ENCODE data around the gene DUT.

The DUT gene

GRCh38 chr15:48340111-48340510 is 8.9 kb downstream of the DUT start:
- H3K27me3 Mint-ChIP-seq (ENCODE audit: low read depth): no peaks in the 10 kb centered on the region
- H3K27ac Mint-ChIP-seq: no peak overlapping the region
- peaks cover 26% of the 10 kb centered on the region for H3K36me3 Mint-ChIP-seq (ENCODE audit: low read depth)
- H3K4me3 Mint-ChIP-seq: no peak overlapping the region
- no peaks in the 10 kb centered on the region for H3K9me3 Mint-ChIP-seq
- peaks cover 11% of the 10 kb centered on the region for H3K4me1 Mint-ChIP-seq (ENCODE audit: low read depth)

GRCh38 chr15:48343865-48344264 is 12.6 kb downstream of the DUT start:
- no peak overlapping the region for H3K4me3 Mint-ChIP-seq
- H3K27ac Mint-ChIP-seq: no peak overlapping the region
- peaks cover 16% of the 10 kb centered on the region for H3K36me3 Mint-ChIP-seq (ENCODE audit: low read depth)
- H3K4me1 Mint-ChIP-seq (ENCODE audit: low read depth): peaks cover 3% of the 10 kb centered on the region
- H3K9me3 Mint-ChIP-seq: no peaks in the 10 kb centered on the region
- no peaks in the 10 kb centered on the region for H3K27me3 Mint-ChIP-seq (ENCODE audit: low read depth)

- Mint-ChIP-seq H3K4me1 (ENCODE audit: low read depth) (no peaks in the 10 kb centered on the region), H3K27ac (no peak overlapping the region), H3K9me3 (no peaks in the 10 kb centered on the region), H3K36me3 (ENCODE audit: low read depth) (peaks cover 8% of the 10 kb centered on the region), H3K4me3 (no peak overlapping the region), H3K27me3 (ENCODE audit: low read depth) (no peaks in the 10 kb centered on the region)
These were observed 14.3 kb downstream of the DUT start for GRCh38 chr15:48345516-48345915.

GRCh38 chr15:48352474-48353072 is 21.3 kb downstream of the DUT start:
- no peaks in the 10 kb centered on the region for H3K4me1 Mint-ChIP-seq (ENCODE audit: low read depth)
- H3K36me3 Mint-ChIP-seq (ENCODE audit: low read depth): peaks cover 1% of the 10 kb centered on the region
- H3K9me3 Mint-ChIP-seq: no peaks in the 10 kb centered on the region
- no peak overlapping the region for H3K27ac Mint-ChIP-seq
- H3K27me3 Mint-ChIP-seq (ENCODE audit: low read depth): no peaks in the 10 kb centered on the region
- no peak overlapping the region for H3K4me3 Mint-ChIP-seq

- H3K27ac Mint-ChIP-seq: no peak overlapping the region
- H3K4me1 Mint-ChIP-seq (ENCODE audit: low read depth): peaks cover 4% of the 10 kb centered on the region
- peaks cover 1% of the 10 kb centered on the region for H3K36me3 Mint-ChIP-seq (ENCODE audit: low read depth)
- no peaks in the 10 kb centered on the region for H3K27me3 Mint-ChIP-seq (ENCODE audit: low read depth)
- no peak overlapping the region for H3K4me3 Mint-ChIP-seq
- no peaks in the 10 kb centered on the region for H3K9me3 Mint-ChIP-seq
These were observed 23.6 kb downstream of the DUT start for GRCh38 chr15:48354694-48355303.

- Mint-ChIP-seq H3K36me3 (ENCODE audit: low read depth) (peaks cover 1% of the 10 kb centered on the region), H3K4me1 (ENCODE audit: low read depth) (peaks cover 4% of the 10 kb centered on the region), H3K4me3 (no peak overlapping the region), H3K9me3 (no peaks in the 10 kb centered on the region), H3K27ac (no peak overlapping the region), H3K27me3 (ENCODE audit: low read depth) (no peaks in the 10 kb centered on the region)
These were observed 24.1 kb downstream of the DUT start for GRCh38 chr15:48355377-48355776.

- Mint-ChIP-seq H3K27me3 (ENCODE audit: low read depth) (peaks cover 3% of the 10 kb centered on the region), H3K9me3 (no peaks in the 10 kb centered on the region), H3K36me3 (ENCODE audit: low read depth) (no peaks in the 10 kb centered on the region), H3K4me3 (no peak overlapping the region), H3K27ac (no peak overlapping the region), H3K4me1 (ENCODE audit: low read depth) (peaks cover 4% of the 10 kb centered on the region)
These were observed 27.3 kb downstream of the DUT start for GRCh38 chr15:48358229-48359152.

- Mint-ChIP-seq H3K27ac (no peak overlapping the region), H3K9me3 (no peaks in the 10 kb centered on the region), H3K4me3 (no peak overlapping the region)
These were observed 29.6 kb downstream of the DUT start for GRCh38 chr15:48360841-48361240.

GRCh38 chr15:48361685-48362084 is 30.5 kb downstream of the DUT start:
- no peaks in the 10 kb centered on the region for H3K9me3 Mint-ChIP-seq
- H3K27ac Mint-ChIP-seq: no peak overlapping the region
- no peak overlapping the region for H3K4me3 Mint-ChIP-seq
- H3K27me3 Mint-ChIP-seq (ENCODE audit: low read depth): peaks cover 16% of the 10 kb centered on the region
- H3K36me3 Mint-ChIP-seq (ENCODE audit: low read depth): no peaks in the 10 kb centered on the region
- H3K4me1 Mint-ChIP-seq (ENCODE audit: low read depth): peaks cover 4% of the 10 kb centered on the region

More at GRCh38 chr15:48360841-48361240, 29.6 kb downstream of the DUT start:
- Mint-ChIP-seq H3K36me3 (ENCODE audit: low read depth) (no peaks in the 10 kb centered on the region), H3K4me1 (ENCODE audit: low read depth) (peaks cover 4% of the 10 kb centered on the region), H3K27me3 (ENCODE audit: low read depth) (peaks cover 8% of the 10 kb centered on the region)

GRCh38 chr15:48363474-48363873 is 32.2 kb downstream of the DUT start:
- Mint-ChIP-seq H3K27ac (no peak overlapping the region), H3K4me1 (ENCODE audit: low read depth) (peaks cover 4% of the 10 kb centered on the region), H3K4me3 (no peak overlapping the region), H3K9me3 (no peaks in the 10 kb centered on the region), H3K27me3 (ENCODE audit: low read depth) (peaks cover 19% of the 10 kb centered on the region), H3K36me3 (ENCODE audit: low read depth) (no peaks in the 10 kb centered on the region)

- no peak overlapping the region for H3K4me3 Mint-ChIP-seq
- no peaks in the 10 kb centered on the region for H3K9me3 Mint-ChIP-seq
- H3K27ac Mint-ChIP-seq: no peak overlapping the region
These were observed 34.3 kb downstream of the DUT start for GRCh38 chr15:48365575-48365974.

GRCh38 chr15:48366584-48367312 is 35.5 kb downstream of the DUT start:
- H3K4me1 Mint-ChIP-seq (ENCODE audit: low read depth): no peaks in the 10 kb centered on the region
- H3K36me3 Mint-ChIP-seq (ENCODE audit: low read depth): no peaks in the 10 kb centered on the region
- no peak overlapping the region for H3K27ac Mint-ChIP-seq
- no peak overlapping the region for H3K4me3 Mint-ChIP-seq
- H3K9me3 Mint-ChIP-seq: no peaks in the 10 kb centered on the region
- H3K27me3 Mint-ChIP-seq (ENCODE audit: low read depth): peaks cover 27% of the 10 kb centered on the region

More at GRCh38 chr15:48365575-48365974, 34.3 kb downstream of the DUT start:
- peaks cover 27% of the 10 kb centered on the region for H3K27me3 Mint-ChIP-seq (ENCODE audit: low read depth)
- H3K4me1 Mint-ChIP-seq (ENCODE audit: low read depth): no peaks in the 10 kb centered on the region
- no peaks in the 10 kb centered on the region for H3K36me3 Mint-ChIP-seq (ENCODE audit: low read depth)

- no peak overlapping the region for H3K27ac Mint-ChIP-seq
- H3K4me3 Mint-ChIP-seq: no peak overlapping the region
- H3K4me1 Mint-ChIP-seq (ENCODE audit: low read depth): no peaks in the 10 kb centered on the region
- no peaks in the 10 kb centered on the region for H3K9me3 Mint-ChIP-seq
- H3K36me3 Mint-ChIP-seq (ENCODE audit: low read depth): no peaks in the 10 kb centered on the region
- H3K27me3 Mint-ChIP-seq (ENCODE audit: low read depth): peaks cover 26% of the 10 kb centered on the region
These were observed 36.3 kb downstream of the DUT start for GRCh38 chr15:48367483-48367882.

GRCh38 chr15:48370460-48370859 is 39.2 kb downstream of the DUT start:
- peaks cover 28% of the 10 kb centered on the region for H3K27me3 Mint-ChIP-seq (ENCODE audit: low read depth)
- no peak overlapping the region for H3K4me3 Mint-ChIP-seq
- H3K4me1 Mint-ChIP-seq (ENCODE audit: low read depth): no peaks in the 10 kb centered on the region
- no peaks in the 10 kb centered on the region for H3K36me3 Mint-ChIP-seq (ENCODE audit: low read depth)
- no peaks in the 10 kb centered on the region for H3K9me3 Mint-ChIP-seq
- H3K27ac Mint-ChIP-seq: no peak overlapping the region

Measured in T-helper 1 cell treated with Interleukin-12 subunit alpha and Interleukin-12 subunit beta and Interleukin-4 antibody, amounts not matched to agents 30 μg/mL and 1 μg/mL, for 36 hours (primary cell).